Urothelium cell line (cell line): ENCODE data around the gene ARL6IP4.
A peak's percentile ranks its signal among the peaks of the same experiment; 100 is the strongest.

Experiments used
- DNase-seq: peaks from one replicate; pipeline ENCODE4 v3.0.0; 2011; ENCODE audit warnings: low spot score, mixed read lengths
- FAIRE-seq: peaks from 2 replicates; lab custom pipeline; 2011; peaks lifted over from hg19 to GRCh38; lab: Jason Lieb, UNC

ARL6IP4 gene

GRCh38 chr12:122958198-122958888 lies 22.1 kb upstream of the ARL6IP4 start:
- peak; percentile 52 for DNase-seq
- no peak for FAIRE-seq

- DNase-seq (no peak), FAIRE-seq (no peak)
These were observed 20.8 kb upstream of the ARL6IP4 start for GRCh38 chr12:122959566-122960192.

GRCh38 chr12:122960193-122960569 lies 20.3 kb upstream of the ARL6IP4 start:
- DNase-seq, result no peak
- no peak for FAIRE-seq

- DNase-seq, result no peak
- FAIRE-seq, result no peak
These were observed 18.8 kb upstream of the ARL6IP4 start for GRCh38 chr12:122961531-122962329.

- peak; percentile 57 for DNase-seq
- FAIRE-seq, result no peak
These were observed 16.6 kb upstream of the ARL6IP4 start for GRCh38 chr12:122963941-122964265.

- no peak for DNase-seq
- FAIRE-seq, result no peak
These were observed 15.8 kb upstream of the ARL6IP4 start for GRCh38 chr12:122964439-122965257.

- DNase-seq, result no peak
- no peak for FAIRE-seq
These were observed 15.1 kb upstream of the ARL6IP4 start for GRCh38 chr12:122965321-122965751.

GRCh38 chr12:122965851-122966742 lies 14.4 kb upstream of the ARL6IP4 start, which contains the start of gene ABCB9:
Gene ABCB9 (minus strand): TSS chr12:122966463. CDS start chr12:122960235, 6,228 bp downstream.
- peak; percentile 89 for DNase-seq
- no peak for FAIRE-seq

- FAIRE-seq, result no peak
- no peak for DNase-seq
These were observed 13.5 kb upstream of the ARL6IP4 start for GRCh38 chr12:122966743-122967550.

GRCh38 chr12:122968104-122968503 lies 12.4 kb upstream of the ARL6IP4 start:
- FAIRE-seq (no peak), DNase-seq (no peak)

GRCh38 chr12:122969676-122970075 lies 10.8 kb upstream of the ARL6IP4 start:
- no peak for DNase-seq
- FAIRE-seq, result no peak

GRCh38 chr12:122974274-122974891 lies 6.1 kb upstream of the ARL6IP4 start:
- DNase-seq (peak; percentile 93), FAIRE-seq (no peak)

GRCh38 chr12:122974892-122975789 lies 5.3 kb upstream of the ARL6IP4 start, which contains the start of gene OGFOD2:
Gene OGFOD2 (plus strand): TSS chr12:122975244. CDS start chr12:122975252, 8 bp downstream.
- FAIRE-seq, result no peak
- peak; percentile 92 for DNase-seq

- FAIRE-seq (no peak), DNase-seq (no peak)
These were observed 4.5 kb upstream of the ARL6IP4 start for GRCh38 chr12:122975790-122976647.

- DNase-seq (no peak), FAIRE-seq (no peak)
These were observed 3.9 kb upstream of the ARL6IP4 start for GRCh38 chr12:122976648-122976975.

- FAIRE-seq, result no peak
- no peak for DNase-seq
These were observed 3.3 kb upstream of the ARL6IP4 start for GRCh38 chr12:122977153-122977552.
